ENCODE data around the gene ZNF333. TPM values are rescaled to one million over a fixed set of nuclear protein-coding genes. Genes with fewer than 3 reads are reported as not detected.

ZNF333 gene
- polyA plus RNA-seq, 1 experiment = 16.4 TPM

DNA sequence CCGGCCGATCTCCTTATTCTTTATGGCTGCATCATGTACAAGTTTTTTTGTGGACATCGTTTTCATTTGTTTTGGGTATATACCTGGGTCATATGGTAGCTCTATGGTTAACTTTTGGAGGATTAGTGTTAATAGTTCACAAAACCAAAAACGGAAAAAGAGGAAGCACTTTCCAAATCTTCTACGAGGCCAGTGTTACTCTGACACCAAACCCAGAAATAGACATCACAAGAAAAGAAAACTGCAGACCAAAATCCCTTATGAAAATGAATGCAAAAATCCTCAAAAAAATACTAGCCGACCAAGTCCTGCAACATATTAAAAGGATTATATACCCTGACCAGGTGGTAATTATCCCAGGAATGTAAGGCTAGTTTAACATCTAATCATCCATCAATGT lies 58.8 kb downstream of the ZNF333 start:
- DNase-seq (ENCODE audit: low read depth) = no peak
- ChIA-PET CTCF (interaction anchor here (1.8 kb wide), 1 partner anchor 14 kb away, joined by 5 read pairs; no protein-coding TSS in a partner anchor), POLR2A (no interaction called here)
- Histone ChIP-seq H3K36me3 (ENCODE audit: control insufficient read depth, insufficient read depth, low read length) (no peaks in the 10 kb centered on the region), H3K27me3 (ENCODE audit: control insufficient read depth, insufficient read depth, low read length) (no peaks in the 10 kb centered on the region), H3K4me3 (ENCODE audit: low read depth, low read length) (no peak overlapping the region)
- no peak for TF ChIP-seq CTCF (IDR thresholded peaks at IDR 0.05; ENCODE audit: insufficient read depth, low read depth, low read length)

DNA sequence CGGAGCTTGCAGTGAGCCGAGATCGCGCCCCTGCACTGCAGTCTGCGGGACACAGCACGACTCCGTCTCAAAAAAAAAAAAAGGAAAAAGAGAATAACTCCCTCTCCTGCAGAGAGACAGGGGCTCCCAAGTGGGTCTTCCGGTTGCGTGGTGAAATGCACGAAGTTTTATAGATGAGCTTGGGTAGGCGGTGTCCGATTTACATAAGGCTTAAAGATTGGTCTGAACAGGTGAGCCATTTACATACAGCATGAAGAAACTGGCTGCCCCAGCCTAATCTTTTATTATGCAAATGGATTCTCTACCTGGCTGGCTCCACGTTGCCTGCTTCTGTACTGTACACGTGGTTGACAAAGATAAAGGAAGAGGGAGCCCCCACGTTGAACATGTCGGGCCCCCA lies 69.0 kb downstream of the ZNF333 start:
- CTCF ChIA-PET = no interaction called here
- no peaks in the 10 kb centered on the region for H3K36me3 ChIP-seq (ENCODE audit: control insufficient read depth, insufficient read depth, low read length)
- H3K27me3 ChIP-seq (ENCODE audit: control insufficient read depth, insufficient read depth, low read length) = no peaks in the 10 kb centered on the region
- no peak for DNase-seq (ENCODE audit: low read depth)
- H3K4me3 ChIP-seq (ENCODE audit: low read depth, low read length) = no peak overlapping the region
- TF ChIP-seq CTCF (IDR thresholded peaks at IDR 0.05; ENCODE audit: insufficient read depth, low read depth, low read length) = no peak
- POLR2A ChIA-PET = no interaction called here

DNA sequence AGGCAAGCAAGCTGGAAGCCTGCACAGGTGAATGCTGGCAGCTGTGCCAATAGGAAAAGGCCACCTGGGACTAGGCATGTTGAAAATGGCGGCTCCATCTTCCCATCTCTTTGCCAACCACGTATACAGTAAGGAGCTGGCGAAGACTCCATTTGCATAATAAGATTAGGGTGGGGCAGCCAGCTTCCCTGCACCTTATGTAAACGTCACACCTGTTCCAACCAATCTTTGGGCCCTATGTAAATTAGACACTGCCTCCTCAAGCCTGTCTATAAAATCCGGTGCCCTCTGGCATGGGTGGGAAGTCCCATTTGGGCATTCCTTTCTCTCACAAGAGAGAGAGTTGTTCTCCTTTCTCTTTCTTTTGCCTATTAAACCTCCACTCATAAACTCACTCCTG lies 71.8 kb downstream of the ZNF333 start:
- DNase-seq (ENCODE audit: low read depth) = no peak
- no peaks in the 10 kb centered on the region for H3K27me3 ChIP-seq (ENCODE audit: control insufficient read depth, insufficient read depth, low read length)
- TF ChIP-seq CTCF (IDR thresholded peaks at IDR 0.05; ENCODE audit: insufficient read depth, low read depth, low read length) = no peak
- CTCF ChIA-PET = interaction anchor here (0.6 kb wide), 1 partner anchor 126 kb away, joined by 4 read pairs; no protein-coding TSS in a partner anchor
- no peak overlapping the region for H3K4me3 ChIP-seq (ENCODE audit: low read depth, low read length)
- H3K36me3 ChIP-seq (ENCODE audit: control insufficient read depth, insufficient read depth, low read length) = no peaks in the 10 kb centered on the region
- POLR2A ChIA-PET = no interaction called here

GRCh38 chr19:14762111-14762510 lies 72.3 kb downstream of the ZNF333 start:
- ChIA-PET CTCF (no interaction called here), POLR2A (no interaction called here)
- no peaks in the 10 kb centered on the region for H3K27me3 ChIP-seq (ENCODE audit: control insufficient read depth, insufficient read depth, low read length)
- no peak for TF ChIP-seq CTCF (IDR thresholded peaks at IDR 0.05; ENCODE audit: insufficient read depth, low read depth, low read length)
- no peak for DNase-seq (ENCODE audit: low read depth)
- H3K36me3 ChIP-seq (ENCODE audit: control insufficient read depth, insufficient read depth, low read length) = no peaks in the 10 kb centered on the region
- H3K4me3 ChIP-seq (ENCODE audit: low read depth, low read length) = no peak overlapping the region

- Histone ChIP-seq H3K36me3 (ENCODE audit: control insufficient read depth, insufficient read depth, low read length) (no peaks in the 10 kb centered on the region), H3K4me3 (ENCODE audit: low read depth, low read length) (no peak overlapping the region), H3K27me3 (ENCODE audit: control insufficient read depth, insufficient read depth, low read length) (no peaks in the 10 kb centered on the region)
- ChIA-PET POLR2A (no interaction called here), CTCF (no interaction called here)
- DNase-seq (ENCODE audit: low read depth) = no peak
- TF ChIP-seq CTCF (IDR thresholded peaks at IDR 0.05; ENCODE audit: insufficient read depth, low read depth, low read length) = no peak
Observed at GRCh38 chr19:14763497-14764145, 73.8 kb downstream of the ZNF333 start.

Data from BJ (cell line).